ENCODE measurements around the gene MSRB2.

MSRB2 gene

GRCh38 chr10:23106331-23107072, 11.1 kb downstream of the MSRB2 start:
- H3K4me3 ChIP-seq (ENCODE audit: insufficient read length, low read depth), result no peak overlapping the region
- no peak for TF ChIP-seq YY1 (IDR thresholded peaks at IDR 0.05; ENCODE audit: insufficient read depth, insufficient read length)
- TF ChIP-seq ZNF274 (IDR thresholded peaks at IDR 0.05; ENCODE audit: low read depth, low read length), result no peak
- TF ChIP-seq SUZ12 (IDR thresholded peaks at IDR 0.05; ENCODE audit: extremely low read depth, insufficient read depth, insufficient read length), result no peak
- no peaks in the 10 kb centered on the region for H3K4me1 ChIP-seq (ENCODE audit: insufficient read depth, insufficient read length)
- no peak overlapping the region for H3K9ac ChIP-seq (ENCODE audit: insufficient read length, low read depth)
- H3K27me3 ChIP-seq (ENCODE audit: insufficient read depth, insufficient read length), result no peaks in the 10 kb centered on the region
- H3K9me3 ChIP-seq (ENCODE audit: insufficient read depth, low read length), result peaks cover 2% of the 10 kb centered on the region; the same call in 1 of the 2 replicates
- DNase-seq (ENCODE audit: low read depth, low spot score), result no peak
- peaks cover 46% of the 10 kb centered on the region for H3K36me3 ChIP-seq (ENCODE audit: insufficient read depth, insufficient read length, low read length)

DNA sequence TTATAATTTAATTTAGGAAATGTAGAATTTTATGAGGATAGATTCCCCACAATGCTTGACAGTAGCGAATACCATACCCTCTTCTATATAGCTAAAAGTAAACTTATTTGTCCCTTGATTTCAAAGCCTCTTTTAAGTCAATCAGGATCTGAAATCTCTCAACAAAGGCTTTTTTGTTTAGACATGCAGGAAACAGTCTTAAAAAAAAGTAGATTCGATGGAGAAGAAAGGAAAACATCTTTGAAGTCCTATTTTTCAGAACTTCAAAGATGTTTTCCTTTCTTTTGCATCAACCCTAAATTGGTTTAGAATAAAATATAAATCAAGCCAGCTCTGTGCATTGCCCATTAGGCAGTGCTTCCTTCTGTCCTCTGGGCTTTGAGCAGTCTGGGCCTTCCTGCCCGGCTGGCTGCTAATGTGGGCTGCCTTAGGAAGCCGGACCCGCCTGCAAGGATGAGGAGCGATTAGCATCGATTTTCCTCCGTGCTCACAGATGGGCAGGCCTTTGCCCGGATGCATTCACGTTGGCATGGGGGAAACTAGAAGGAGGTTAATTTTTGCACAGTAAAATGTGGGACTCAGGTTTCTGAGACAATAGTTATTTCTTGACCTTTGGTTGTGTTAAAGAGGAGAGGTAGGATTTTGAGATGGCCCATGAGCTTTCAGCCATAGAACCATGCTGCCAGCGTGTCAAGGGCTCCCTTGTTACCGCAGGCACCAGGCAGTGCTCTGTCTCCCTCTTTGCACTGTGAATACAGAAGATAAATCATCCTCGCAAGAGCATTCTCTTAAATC, 15.5 kb downstream of the MSRB2 start:
- Histone ChIP-seq H3K4me1 (ENCODE audit: insufficient read depth, insufficient read length) (no peaks in the 10 kb centered on the region), H3K9ac (ENCODE audit: insufficient read length, low read depth) (no peak overlapping the region), H3K9me3 (ENCODE audit: insufficient read depth, low read length) (no peaks in the 10 kb centered on the region), H3K36me3 (ENCODE audit: insufficient read depth, insufficient read length, low read length) (peaks cover 54% of the 10 kb centered on the region), H3K4me3 (ENCODE audit: insufficient read length, low read depth) (no peak overlapping the region), H3K27me3 (ENCODE audit: insufficient read depth, insufficient read length) (no peaks in the 10 kb centered on the region)
- TF ChIP-seq ZNF274 (IDR thresholded peaks at IDR 0.05; ENCODE audit: low read depth, low read length) (no peak), SUZ12 (IDR thresholded peaks at IDR 0.05; ENCODE audit: extremely low read depth, insufficient read depth, insufficient read length) (no peak), YY1 (IDR thresholded peaks at IDR 0.05; ENCODE audit: insufficient read depth, insufficient read length) (no peak)
- no peak for DNase-seq (ENCODE audit: low read depth, low spot score)

DNA sequence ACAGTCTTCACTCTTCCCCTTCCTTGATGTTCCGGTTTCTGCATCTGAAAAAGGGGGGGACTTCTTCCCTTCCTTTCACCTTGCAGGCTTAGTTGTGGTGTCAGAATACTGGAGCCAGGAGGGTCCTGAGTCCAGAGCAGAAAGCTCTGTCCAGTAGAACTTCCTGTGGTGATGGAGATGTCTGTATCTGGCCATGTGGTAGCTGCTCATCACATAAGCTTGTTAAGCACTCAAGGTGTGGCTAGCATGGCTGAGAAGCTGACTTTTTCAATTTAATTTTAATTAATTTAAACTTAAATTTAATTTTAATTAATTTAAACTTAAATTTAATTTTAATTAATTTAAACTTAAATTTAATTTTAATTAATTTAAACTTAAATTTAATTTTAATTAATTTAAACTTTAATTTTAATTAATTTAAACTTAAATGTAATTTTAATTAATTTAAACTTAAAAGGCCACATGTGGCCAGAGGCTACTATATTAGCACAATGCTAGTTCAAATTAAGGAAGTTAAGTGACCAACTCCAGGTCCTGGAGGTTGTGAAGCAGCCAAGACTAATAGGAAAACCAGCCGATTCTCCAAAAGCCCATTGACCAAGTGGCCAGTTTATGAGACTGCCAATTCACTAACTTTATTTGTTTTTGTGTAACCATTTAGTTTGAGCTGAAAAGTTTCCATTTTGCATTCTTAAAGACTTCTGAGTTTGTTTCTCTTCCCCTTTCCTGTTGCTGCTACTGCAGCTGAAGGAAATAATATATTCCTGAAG, 16.3 kb downstream of the MSRB2 start:
- DNase-seq (ENCODE audit: low read depth, low spot score), result no peak
- Histone ChIP-seq H3K4me3 (ENCODE audit: insufficient read length, low read depth) (no peak overlapping the region), H3K36me3 (ENCODE audit: insufficient read depth, insufficient read length, low read length) (peaks cover 49% of the 10 kb centered on the region), H3K9me3 (ENCODE audit: insufficient read depth, low read length) (no peaks in the 10 kb centered on the region), H3K9ac (ENCODE audit: insufficient read length, low read depth) (no peak overlapping the region), H3K27me3 (ENCODE audit: insufficient read depth, insufficient read length) (no peaks in the 10 kb centered on the region), H3K4me1 (ENCODE audit: insufficient read depth, insufficient read length) (no peaks in the 10 kb centered on the region)
- TF ChIP-seq ZNF274 (IDR thresholded peaks at IDR 0.05; ENCODE audit: low read depth, low read length) (no peak), SUZ12 (IDR thresholded peaks at IDR 0.05; ENCODE audit: extremely low read depth, insufficient read depth, insufficient read length) (no peak), YY1 (IDR thresholded peaks at IDR 0.05; ENCODE audit: insufficient read depth, insufficient read length) (no peak)

DNA sequence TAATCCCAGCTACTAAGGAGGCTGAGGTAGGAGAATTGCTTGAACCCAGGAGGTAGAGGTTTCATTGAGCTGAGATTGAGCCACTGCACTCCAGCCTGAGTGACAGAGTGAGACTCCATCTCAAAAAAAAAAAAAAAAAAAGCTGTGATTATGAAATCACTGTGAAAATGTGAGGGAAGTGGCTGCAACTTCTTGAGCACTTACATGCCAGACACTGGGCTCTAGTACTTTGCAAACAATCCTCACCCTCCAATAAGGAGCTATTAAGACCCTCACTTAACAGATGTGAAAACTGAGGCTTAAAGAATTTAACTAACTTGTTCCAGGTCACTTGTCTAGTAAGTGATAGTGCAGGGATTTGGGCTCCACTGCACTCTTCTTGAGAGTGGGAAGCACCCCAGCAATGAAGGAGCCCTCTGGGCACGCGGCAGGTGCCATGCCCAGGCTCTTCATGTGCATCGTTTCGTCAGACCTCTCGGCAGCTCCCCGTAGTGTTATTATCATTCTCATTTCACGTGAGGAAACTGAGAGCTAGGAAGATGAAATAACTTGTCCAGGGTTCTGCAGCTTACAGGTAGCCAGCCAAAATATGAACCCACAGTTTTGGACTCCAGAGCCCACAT, 19.0 kb downstream of the MSRB2 start:
- H3K4me3 ChIP-seq (ENCODE audit: insufficient read length, low read depth), result no peak overlapping the region
- no peaks in the 10 kb centered on the region for H3K9me3 ChIP-seq (ENCODE audit: insufficient read depth, low read length)
- no peaks in the 10 kb centered on the region for H3K27me3 ChIP-seq (ENCODE audit: insufficient read depth, insufficient read length)
- DNase-seq (ENCODE audit: low read depth, low spot score), result no peak
- peaks cover 39% of the 10 kb centered on the region for H3K36me3 ChIP-seq (ENCODE audit: insufficient read depth, insufficient read length, low read length)
- no peaks in the 10 kb centered on the region for H3K4me1 ChIP-seq (ENCODE audit: insufficient read depth, insufficient read length)
- no peak overlapping the region for H3K9ac ChIP-seq (ENCODE audit: insufficient read length, low read depth)
- TF ChIP-seq YY1 (IDR thresholded peaks at IDR 0.05; ENCODE audit: insufficient read depth, insufficient read length) (no peak), SUZ12 (IDR thresholded peaks at IDR 0.05; ENCODE audit: extremely low read depth, insufficient read depth, insufficient read length) (no peak), ZNF274 (IDR thresholded peaks at IDR 0.05; ENCODE audit: low read depth, low read length) (no peak)

GRCh38 chr10:23116486-23117205, 21.3 kb downstream of the MSRB2 start:
- H3K9ac ChIP-seq (ENCODE audit: insufficient read length, low read depth), result no peak overlapping the region
- H3K4me1 ChIP-seq (ENCODE audit: insufficient read depth, insufficient read length), result no peaks in the 10 kb centered on the region
- no peak overlapping the region for H3K4me3 ChIP-seq (ENCODE audit: insufficient read length, low read depth)
- no peak for DNase-seq (ENCODE audit: low read depth, low spot score)
- no peaks in the 10 kb centered on the region for H3K27me3 ChIP-seq (ENCODE audit: insufficient read depth, insufficient read length)
- TF ChIP-seq YY1 (IDR thresholded peaks at IDR 0.05; ENCODE audit: insufficient read depth, insufficient read length), result no peak
- no peak for TF ChIP-seq ZNF274 (IDR thresholded peaks at IDR 0.05; ENCODE audit: low read depth, low read length)
- no peak for TF ChIP-seq SUZ12 (IDR thresholded peaks at IDR 0.05; ENCODE audit: extremely low read depth, insufficient read depth, insufficient read length)
- peaks cover 37% of the 10 kb centered on the region for H3K36me3 ChIP-seq (ENCODE audit: insufficient read depth, insufficient read length, low read length)
- no peaks in the 10 kb centered on the region for H3K9me3 ChIP-seq (ENCODE audit: insufficient read depth, low read length)

All from NT2/D1 (cell line).